GM19193 (cell line): ENCODE results near the gene SCLY.

Experiments
- POLR2A ChIP-seq: IDR thresholded peaks from 4 replicates; pipeline ENCODE4 v1.6.1; 2011; ENCODE audit not compliant: insufficient read depth, insufficient read length; ENCODE audit errors: extremely low read depth

The SCLY gene

GRCh38 chr2:238107525-238108422 is 47.0 kb downstream of the SCLY start:
- TF ChIP-seq POLR2A: peak; percentile 59

- peak; percentile 45 for TF ChIP-seq POLR2A
These were observed 47.8 kb downstream of the SCLY start for GRCh38 chr2:238108423-238109183.

GRCh38 chr2:238113611-238114010 is 52.8 kb downstream of the SCLY start:
- TF ChIP-seq POLR2A: no peak

- no peak for TF ChIP-seq POLR2A
These were observed 53.6 kb downstream of the SCLY start for GRCh38 chr2:238114331-238114841.

GRCh38 chr2:238114851-238115660 is 54.3 kb downstream of the SCLY start:
- no peak for TF ChIP-seq POLR2A

GRCh38 chr2:238116298-238117198 is 55.7 kb downstream of the SCLY start:
- no peak for TF ChIP-seq POLR2A

GRCh38 chr2:238117199-238118154 is 56.7 kb downstream of the SCLY start:
- TF ChIP-seq POLR2A: no peak

GRCh38 chr2:238119756-238120462 is 59.1 kb downstream of the SCLY start:
- TF ChIP-seq POLR2A: no peak

GRCh38 chr2:238120463-238121298 is 59.9 kb downstream of the SCLY start:
- TF ChIP-seq POLR2A: no peak

- TF ChIP-seq POLR2A: no peak
These were observed 60.9 kb downstream of the SCLY start for GRCh38 chr2:238121511-238122286.
